K562 (cell line): ENCODE measurements around the gene PYROXD2.

ENCODE experiments used
- CREB1 ChIP-seq, 2 experiments: sonication (generic) in 1 of 2; formaldehyde crosslinking in 1 of 2; IDR thresholded peaks; 2 replicates each; pipeline versions ENCODE4 v1.6.1 to v1.8.0; 2012 to 2022; ENCODE audit warnings: inconsistent platforms in 1 of 2, mild to moderate bottlenecking in 1 of 2, missing genetic modification reagents in 1 of 2, moderate library complexity in 1 of 2
- CTCF ChIP-seq, 3 experiments: IDR thresholded peaks in 2 of 3; conservative IDR thresholded peaks in 1 of 3; 2 replicates each; pipeline ENCODE4 v1.5.1; 2011 to 2012; ENCODE audit warnings: low read length in 3 of 3, mild to moderate bottlenecking in 3 of 3, control low read depth in 2 of 3, improper control_type of control experiment in 1 of 3, inconsistent platforms in 1 of 3, low read depth in 1 of 3, mixed read lengths in 1 of 3, moderate library complexity in 1 of 3; ENCODE audit not compliant: insufficient read depth in 2 of 3
- EGR1 ChIP-seq: fragments of 450-650 bp; conservative IDR thresholded peaks from 2 replicates; pipeline ENCODE4 v1.6.1; 2017; ENCODE audit warnings: mild to moderate bottlenecking
- PHB2 ChIP-seq: fragments of 450-650 bp; IDR thresholded peaks from 2 replicates; pipeline ENCODE4 v1.6.1; 2017; ENCODE audit warnings: low read depth
- RB1 ChIP-seq: fragments of 450-650 bp; IDR thresholded peaks from 2 replicates; pipeline ENCODE4 v1.6.1; 2017; ENCODE audit warnings: low read depth, mild to moderate bottlenecking
- SMC3 ChIP-seq: conservative IDR thresholded peaks from 2 replicates; pipeline ENCODE4 v1.6.1; 2011; ENCODE audit warnings: low read depth, low read length, improper control_type of control experiment; ENCODE audit not compliant: insufficient read depth
- TAF1 ChIP-seq: IDR thresholded peaks from 2 replicates; pipeline ENCODE4 v1.6.1; 2011; ENCODE audit warnings: mild to moderate bottlenecking, low read length, moderate library complexity; ENCODE audit not compliant: insufficient read depth, control insufficient read depth, severe bottlenecking; ENCODE audit errors: extremely low read depth
- TAF7 ChIP-seq: fragments of 450-650 bp; IDR thresholded peaks from 2 replicates; pipeline ENCODE4 v1.6.1; 2016; ENCODE audit warnings: missing genetic modification characterization, missing compliant biosample characterization
- TOE1 ChIP-seq, 2 experiments: fragments of 450-650 bp in 1 of 2; sonication (generic) in 1 of 2; formaldehyde crosslinking in 1 of 2; IDR thresholded peaks; 2 replicates each; pipeline versions ENCODE4 v1.7.1 to v1.8.0; 2016 to 2022; ENCODE audit warnings: borderline replicate concordance in 2 of 2, mild to moderate bottlenecking in 2 of 2, antibody characterized with exemption in 1 of 2, inconsistent platforms in 1 of 2, low read depth in 1 of 2, missing genetic modification reagents in 1 of 2, moderate library complexity in 1 of 2
- ZBTB8A ChIP-seq: fragments of 450-650 bp; IDR thresholded peaks from 2 replicates; pipeline ENCODE4 v1.6.1; 2018; ENCODE audit warnings: mild to moderate bottlenecking, moderate library complexity; ENCODE audit not compliant: partially characterized antibody
- ZEB2 ChIP-seq: fragments of 450-650 bp; IDR thresholded peaks from 2 replicates; pipeline ENCODE4 v1.6.1; 2016
- ZNF24 ChIP-seq: fragments of 450-650 bp; IDR thresholded peaks from 2 replicates; pipeline ENCODE4 v1.6.1; 2016
- ZNF324 ChIP-seq: fragments of 250-450 bp; sonication (Bioruptor Pico); IDR thresholded peaks from 2 replicates; pipeline ENCODE4 v1.4.0; 2020; ENCODE audit warnings: mild to moderate bottlenecking
- ZNF445 ChIP-seq: fragments of 250-450 bp; sonication (Bioruptor Pico); IDR thresholded peaks from 2 replicates; pipeline ENCODE4 v1.4.0; 2020; ENCODE audit warnings: low read depth, mild to moderate bottlenecking, moderate library complexity

- TF ChIP-seq TOE1 (IDR thresholded peaks at IDR 0.05; ENCODE audit: borderline replicate concordance) (no peak), TOE1 (CRISPR knock-in tag; IDR thresholded peaks at IDR 0.05; ENCODE audit: borderline replicate concordance, low read depth) (no peak), SMC3 (no peak), RB1 (no peak), CTCF (IDR thresholded peaks at IDR 0.05 in 2 of 3, conservative IDR thresholded peaks at IDR 0.05 in 1 of 3; ENCODE audit: insufficient read depth in 2 of 3, low read depth in 1 of 3, low read length in 3 of 3) (no peak), ZNF445 (CRISPR knock-in tag) (no peak), CREB1 (IDR thresholded peaks at IDR 0.05) (no peak), CREB1 (CRISPR knock-in tag; IDR thresholded peaks at IDR 0.05) (no peak), TAF7 (tag) (no peak), EGR1 (no peak), TAF1 (no peak), ZNF324 (CRISPR knock-in tag) (no peak), ZBTB8A (no peak), ZNF24 (no peak), PHB2 (no peak), ZEB2 (no peak)
Observed at GRCh38 chr10:98337484-98337883, 77.5 kb downstream of the PYROXD2 start.
